ENCODE data around the gene SLX4. TPM values are rescaled to one million over a fixed set of nuclear protein-coding genes. Genes with fewer than 3 reads are reported as not detected.

The SLX4 gene
- polyA plus RNA-seq, 1 experiment, result 1.6 TPM

GRCh38 chr16:3570420-3571062 is 40.9 kb downstream of the SLX4 start:
- ChIA-PET CTCF (no interaction called here), POLR2A (no interaction called here)
- Histone ChIP-seq H3K4me3 (ENCODE audit: low read depth, low read length) (no peak overlapping the region), H3K27me3 (ENCODE audit: control insufficient read depth, insufficient read depth, low read length) (no peaks in the 10 kb centered on the region), H3K9me3 (ENCODE audit: control insufficient read depth, insufficient read depth, low read length) (peaks cover 7% of the 10 kb centered on the region), H3K27ac (ENCODE audit: low read depth, low read length) (no peak overlapping the region)
- no peak for DNase-seq (ENCODE audit: low read depth, low spot score)
- no peak for TF ChIP-seq CTCF (IDR thresholded peaks at IDR 0.05; ENCODE audit: low read depth, low read length)

GRCh38 chr16:3569851-3570250 is 41.6 kb downstream of the SLX4 start:
- CTCF ChIA-PET, result no interaction called here
- POLR2A ChIA-PET, result no interaction called here
- Histone ChIP-seq H3K27me3 (ENCODE audit: control insufficient read depth, insufficient read depth, low read length) (no peaks in the 10 kb centered on the region), H3K4me3 (ENCODE audit: low read depth, low read length) (no peak overlapping the region), H3K9me3 (ENCODE audit: control insufficient read depth, insufficient read depth, low read length) (peaks cover 8% of the 10 kb centered on the region), H3K27ac (ENCODE audit: low read depth, low read length) (no peak overlapping the region)
- TF ChIP-seq CTCF (IDR thresholded peaks at IDR 0.05; ENCODE audit: low read depth, low read length), result no peak
- no peak for DNase-seq (ENCODE audit: low read depth, low spot score)

- no peak for TF ChIP-seq CTCF (IDR thresholded peaks at IDR 0.05; ENCODE audit: low read depth, low read length)
- no peak overlapping the region for H3K4me3 ChIP-seq (ENCODE audit: low read depth, low read length)
- no peak for DNase-seq (ENCODE audit: low read depth, low spot score)
- CTCF ChIA-PET, result interaction anchor here (0.6 kb wide), 1 partner anchor 633 kb away, joined by 3 read pairs; no protein-coding TSS in a partner anchor
- POLR2A ChIA-PET, result interaction anchor here (0.6 kb wide), 1 partner anchor 442 kb away, joined by 3 read pairs; no protein-coding TSS in a partner anchor
- peaks cover 17% of the 10 kb centered on the region for H3K9me3 ChIP-seq (ENCODE audit: control insufficient read depth, insufficient read depth, low read length)
- H3K27me3 ChIP-seq (ENCODE audit: control insufficient read depth, insufficient read depth, low read length), result no peaks in the 10 kb centered on the region
- H3K27ac ChIP-seq (ENCODE audit: low read depth, low read length), result no peak overlapping the region
Measured at GRCh38 chr16:3566990-3567389, 44.4 kb downstream of the SLX4 start.

GRCh38 chr16:3564889-3565141 is 46.6 kb downstream of the SLX4 start:
- H3K27me3 ChIP-seq (ENCODE audit: control insufficient read depth, insufficient read depth, low read length), result no peaks in the 10 kb centered on the region
- CTCF ChIA-PET, result no interaction called here
- TF ChIP-seq CTCF (IDR thresholded peaks at IDR 0.05; ENCODE audit: low read depth, low read length), result no peak
- no peak overlapping the region for H3K4me3 ChIP-seq (ENCODE audit: low read depth, low read length)
- H3K9me3 ChIP-seq (ENCODE audit: control insufficient read depth, insufficient read depth, low read length), result peaks cover 10% of the 10 kb centered on the region
- no peak for DNase-seq (ENCODE audit: low read depth, low spot score)
- POLR2A ChIA-PET, result no interaction called here
- H3K27ac ChIP-seq (ENCODE audit: low read depth, low read length), result no peak overlapping the region

GRCh38 chr16:3564130-3564888 is 47.1 kb downstream of the SLX4 start:
- no peak overlapping the region for H3K4me3 ChIP-seq (ENCODE audit: low read depth, low read length)
- TF ChIP-seq CTCF (IDR thresholded peaks at IDR 0.05; ENCODE audit: low read depth, low read length), result no peak
- no peaks in the 10 kb centered on the region for H3K27me3 ChIP-seq (ENCODE audit: control insufficient read depth, insufficient read depth, low read length)
- H3K9me3 ChIP-seq (ENCODE audit: control insufficient read depth, insufficient read depth, low read length), result peaks cover 10% of the 10 kb centered on the region
- DNase-seq (ENCODE audit: low read depth, low spot score), result no peak
- no peak overlapping the region for H3K27ac ChIP-seq (ENCODE audit: low read depth, low read length)
- ChIA-PET CTCF (no interaction called here), POLR2A (no interaction called here)

Measured in AG04450 (cell line).